Calu3 (cell line): ENCODE measurements around the gene NUDT6. TPM values are rescaled to one million over a fixed set of nuclear protein-coding genes. Genes with fewer than 3 reads are reported as not detected.

Experiments
- BruUV-seq: library from RNA; stranded (reverse); fragments of 400-500 nt; replicated peaks from 2 replicates; lab custom pipeline; 2021; lab: Mats Ljungman, UMichigan
- CTCF ChIA-PET: fragments of 300-600 bp; sonication (Branson Sonifier 250); formaldehyde crosslinking; loops from one replicate; lab custom pipeline; 2022; ENCODE audit warnings: antibody characterized with exemption; lab: Charles Lee
- DNase-seq: peaks from one replicate; pipeline ENCODE4 v3.0.0; 2022
- H3K27ac Mint-ChIP-seq: one replicate; pipeline ENCODE4 v1.8.0; 2022; ENCODE audit warnings: mixed read lengths; ENCODE audit not compliant: unreplicated experiment
- H3K27me3 Mint-ChIP-seq: one replicate; pipeline ENCODE4 v1.8.0; 2022; ENCODE audit warnings: mixed read lengths; ENCODE audit not compliant: unreplicated experiment
- H3K36me3 Mint-ChIP-seq: one replicate; pipeline ENCODE4 v1.8.0; 2022; ENCODE audit warnings: mild to moderate bottlenecking, moderate library complexity, mixed read lengths; ENCODE audit not compliant: insufficient read depth, unreplicated experiment
- H3K4me1 Mint-ChIP-seq: one replicate; pipeline ENCODE4 v1.8.0; 2022; ENCODE audit warnings: mild to moderate bottlenecking, low read depth, mixed read lengths; ENCODE audit not compliant: unreplicated experiment
- H3K4me3 Mint-ChIP-seq: one replicate; pipeline ENCODE4 v1.8.0; 2022; ENCODE audit warnings: mild to moderate bottlenecking, low read depth, moderate library complexity, mixed read lengths; ENCODE audit not compliant: unreplicated experiment
- H3K9me3 Mint-ChIP-seq: one replicate; pipeline ENCODE4 v1.8.0; 2022; ENCODE audit warnings: low read depth, mixed read lengths; ENCODE audit not compliant: unreplicated experiment
- CTCF ChIP-seq: fragments of 200-600 bp; IDR thresholded peaks from one replicate; pipeline ENCODE4 v1.8.0; 2022; ENCODE audit warnings: antibody characterized with exemption; ENCODE audit not compliant: unreplicated experiment
- intact Hi-C: fragments of 100-400 bp; cut with micrococcal nuclease; formaldehyde crosslinking; loops from one replicate; pipeline ENCODE4 v1.10.0; 2022; ENCODE audit not compliant: unreplicated experiment
- total RNA-seq: library from RNA; stranded (reverse); gene quantifications from 2 replicates; pipeline ENCODE4 v1.2.3, GENCODE V29; 2022

The NUDT6 gene
- total RNA-seq, 1 experiment from 2014 or later = 5.4 TPM

GRCh38 chr4:122963216-122963615 is 40.8 kb upstream of the NUDT6 start:
- TF ChIP-seq CTCF = no peak
- Mint-ChIP-seq H3K27ac (no peak overlapping the region), H3K27me3 (no peaks in the 10 kb centered on the region), H3K9me3 (no peaks in the 10 kb centered on the region), H3K4me3 (no peak overlapping the region), H3K36me3 (no peaks in the 10 kb centered on the region), H3K4me1 (peaks cover 3% of the 10 kb centered on the region)
- CTCF ChIA-PET = no interaction called here
- intact Hi-C loops = no loop called here
- DNase-seq = no peak
- no TSS peak for BruUV-seq

GRCh38 chr4:122960611-122961000 is 38.2 kb upstream of the NUDT6 start:
- no peak overlapping the region for H3K4me3 Mint-ChIP-seq
- no peaks in the 10 kb centered on the region for H3K36me3 Mint-ChIP-seq
- TF ChIP-seq CTCF = no peak
- no peak for DNase-seq
- CTCF ChIA-PET = no interaction called here
- no peaks in the 10 kb centered on the region for H3K4me1 Mint-ChIP-seq
- no peaks in the 10 kb centered on the region for H3K9me3 Mint-ChIP-seq
- intact Hi-C loops = no loop called here
- no TSS peak for BruUV-seq
- no peaks in the 10 kb centered on the region for H3K27me3 Mint-ChIP-seq
- H3K27ac Mint-ChIP-seq = no peak overlapping the region

GRCh38 chr4:122959981-122960610 is 37.7 kb upstream of the NUDT6 start:
- CTCF ChIA-PET = no interaction called here
- Mint-ChIP-seq H3K4me3 (no peak overlapping the region), H3K27ac (no peak overlapping the region), H3K4me1 (no peaks in the 10 kb centered on the region), H3K27me3 (no peaks in the 10 kb centered on the region), H3K36me3 (no peaks in the 10 kb centered on the region), H3K9me3 (no peaks in the 10 kb centered on the region)
- no peak for DNase-seq
- no peak for TF ChIP-seq CTCF
- intact Hi-C loops = no loop called here
- no TSS peak for BruUV-seq

DNA sequence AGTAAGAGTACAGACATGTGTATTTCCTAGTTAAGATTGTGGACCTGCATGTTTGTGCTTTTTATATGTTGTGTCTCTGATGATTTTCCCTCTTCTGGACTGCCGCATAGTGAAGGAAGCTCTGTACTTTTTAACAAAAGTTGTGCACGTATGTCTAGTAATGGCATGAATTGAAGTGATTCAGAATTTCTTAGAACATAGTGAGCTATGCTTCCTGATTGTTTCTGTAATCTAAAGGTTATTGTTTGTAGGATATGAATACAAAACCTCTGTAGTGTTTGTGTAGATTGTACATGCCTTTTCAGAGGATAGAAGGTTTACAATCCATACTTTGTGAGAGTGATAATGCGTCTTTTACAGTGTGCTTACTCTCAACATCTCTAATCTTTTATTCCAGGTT is 37.0 kb upstream of the NUDT6 start:
- intact Hi-C loops = no loop called here
- Mint-ChIP-seq H3K9me3 (no peaks in the 10 kb centered on the region), H3K27me3 (no peaks in the 10 kb centered on the region), H3K27ac (no peak overlapping the region), H3K4me1 (no peaks in the 10 kb centered on the region), H3K4me3 (no peak overlapping the region), H3K36me3 (no peaks in the 10 kb centered on the region)
- CTCF ChIA-PET = no interaction called here
- BruUV-seq = no TSS peak
- no peak for DNase-seq
- TF ChIP-seq CTCF = no peak
